GM12873 (cell line): ENCODE data around the gene ARHGAP26.

Source experiments
- TF ChIP-seq, protein P1 (sequence below): IDR thresholded peaks from 2 replicates; pipeline ENCODE4 v1.5.1; 2012; ENCODE audit warnings: low read depth, mild to moderate bottlenecking, moderate library complexity, low read length, control low read depth; ENCODE audit not compliant: insufficient read depth; ENCODE audit errors: missing control alignments

The ARHGAP26 gene

DNA sequence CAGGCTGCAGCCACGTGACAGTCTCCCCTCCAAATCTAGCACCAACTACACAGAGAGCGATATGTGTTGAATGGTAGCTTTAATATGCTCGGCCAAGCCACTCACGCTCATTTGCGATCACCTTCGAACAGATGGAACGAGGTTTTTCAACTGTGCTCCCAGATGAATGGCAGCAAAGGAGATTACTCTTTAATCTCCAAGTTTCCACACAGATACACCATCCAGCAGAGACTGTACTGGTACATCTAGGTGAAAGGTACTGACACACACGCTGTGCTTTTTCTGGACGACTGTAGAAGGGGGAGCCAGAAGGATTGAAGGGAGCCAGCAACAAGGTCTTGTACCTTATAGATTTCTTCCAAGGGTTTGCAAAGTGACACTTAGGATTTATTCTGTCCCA, 369.4 kb downstream of the ARHGAP26 start:
- TF ChIP-seq, protein P1, sequence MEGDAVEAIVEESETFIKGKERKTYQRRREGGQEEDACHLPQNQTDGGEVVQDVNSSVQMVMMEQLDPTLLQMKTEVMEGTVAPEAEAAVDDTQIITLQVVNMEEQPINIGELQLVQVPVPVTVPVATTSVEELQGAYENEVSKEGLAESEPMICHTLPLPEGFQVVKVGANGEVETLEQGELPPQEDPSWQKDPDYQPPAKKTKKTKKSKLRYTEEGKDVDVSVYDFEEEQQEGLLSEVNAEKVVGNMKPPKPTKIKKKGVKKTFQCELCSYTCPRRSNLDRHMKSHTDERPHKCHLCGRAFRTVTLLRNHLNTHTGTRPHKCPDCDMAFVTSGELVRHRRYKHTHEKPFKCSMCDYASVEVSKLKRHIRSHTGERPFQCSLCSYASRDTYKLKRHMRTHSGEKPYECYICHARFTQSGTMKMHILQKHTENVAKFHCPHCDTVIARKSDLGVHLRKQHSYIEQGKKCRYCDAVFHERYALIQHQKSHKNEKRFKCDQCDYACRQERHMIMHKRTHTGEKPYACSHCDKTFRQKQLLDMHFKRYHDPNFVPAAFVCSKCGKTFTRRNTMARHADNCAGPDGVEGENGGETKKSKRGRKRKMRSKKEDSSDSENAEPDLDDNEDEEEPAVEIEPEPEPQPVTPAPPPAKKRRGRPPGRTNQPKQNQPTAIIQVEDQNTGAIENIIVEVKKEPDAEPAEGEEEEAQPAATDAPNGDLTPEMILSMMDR = no peak

DNA sequence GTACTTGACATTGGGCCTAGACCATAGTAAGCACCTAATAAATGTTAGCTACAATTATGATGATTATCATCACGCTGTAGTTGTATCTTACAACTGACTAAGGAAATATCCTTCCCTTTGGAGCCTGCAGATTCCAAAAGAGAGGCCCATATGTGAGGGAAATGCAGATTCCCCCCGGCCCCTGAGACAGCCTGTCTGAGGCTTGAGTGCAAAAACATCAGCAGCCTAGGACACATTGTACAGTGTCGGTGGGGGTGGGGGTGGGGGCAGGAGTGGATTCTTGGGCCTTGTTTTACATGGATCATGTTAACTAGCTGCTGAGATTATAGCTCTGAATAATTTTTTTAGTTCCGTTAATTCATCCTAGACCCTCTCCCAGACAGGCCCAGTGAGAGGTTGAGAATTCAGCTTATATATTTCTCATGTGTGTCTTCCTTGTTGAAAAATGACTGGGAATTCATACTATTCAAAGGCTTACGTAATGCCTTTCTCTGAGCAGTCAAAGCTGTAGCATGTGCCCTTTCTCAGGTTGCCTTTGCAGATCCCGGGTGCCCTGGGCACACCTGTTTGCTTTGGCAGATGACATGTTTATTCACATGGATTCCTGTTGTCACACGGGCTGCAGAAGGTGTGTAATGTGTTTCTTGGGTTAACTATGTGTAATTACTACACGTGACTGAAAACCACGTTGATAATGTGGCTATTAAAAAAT, 370.5 kb downstream of the ARHGAP26 start:
- TF ChIP-seq, protein P1 = no peak

DNA sequence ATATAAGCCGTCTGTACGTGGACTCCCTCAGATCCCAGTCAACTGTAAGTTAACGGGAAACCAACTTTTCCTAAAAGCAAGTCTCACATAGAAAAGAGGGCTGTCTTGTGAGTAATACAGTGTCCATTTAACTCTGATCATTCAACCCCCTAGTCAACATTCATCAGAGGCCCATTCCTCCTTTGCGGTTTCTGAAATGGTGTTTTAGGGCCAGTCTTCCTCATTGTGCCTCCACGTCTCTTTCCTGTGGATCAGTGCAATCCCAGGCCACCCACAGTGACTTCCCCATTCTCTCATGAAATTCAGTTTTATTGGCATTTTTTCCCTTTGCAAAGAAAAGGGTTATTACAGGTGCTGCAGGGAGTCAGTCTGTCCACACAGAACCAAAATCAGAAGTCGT, 371.5 kb downstream of the ARHGAP26 start:
- TF ChIP-seq, protein P1 = no peak

DNA sequence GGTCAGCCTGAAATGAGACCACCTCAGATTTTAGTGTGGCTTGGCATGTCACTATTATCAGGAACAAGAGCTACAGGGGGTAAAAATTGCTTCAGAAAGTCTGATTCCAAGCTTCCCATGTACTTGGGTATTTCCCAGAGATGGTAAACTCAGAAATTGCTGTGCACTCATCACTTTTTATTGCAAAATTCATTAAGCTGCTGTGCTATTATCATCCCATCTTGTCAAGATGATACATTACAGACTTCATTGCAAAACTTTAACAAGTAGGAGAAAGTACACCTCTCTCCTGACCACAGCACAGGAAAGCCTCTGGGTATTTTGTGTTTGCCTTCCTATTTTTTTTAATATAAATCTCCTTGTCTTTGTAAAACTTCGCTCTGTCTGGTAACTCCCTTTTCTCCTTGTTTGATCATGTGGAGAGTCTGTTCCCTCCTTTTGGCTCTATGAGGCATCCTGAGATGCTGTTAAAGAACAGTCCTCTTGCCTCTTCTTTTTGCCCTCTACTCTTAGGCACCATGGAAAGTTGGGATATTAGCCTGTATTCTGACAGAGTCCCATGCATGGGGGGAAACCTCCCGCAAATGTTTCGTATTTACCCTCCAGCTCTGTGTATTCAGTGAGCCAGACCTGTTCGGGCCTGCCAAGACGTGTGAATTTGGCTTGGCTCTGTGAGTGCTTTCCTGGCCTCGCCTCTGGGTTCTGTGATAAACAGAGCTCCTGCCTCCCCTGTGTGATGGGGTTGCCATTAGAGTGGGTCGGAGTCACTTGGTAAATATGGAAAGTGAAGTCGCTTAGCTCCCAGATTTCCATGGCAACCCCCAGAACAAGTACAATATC, 372.6 kb downstream of the ARHGAP26 start:
- TF ChIP-seq, protein P1 = no peak

DNA sequence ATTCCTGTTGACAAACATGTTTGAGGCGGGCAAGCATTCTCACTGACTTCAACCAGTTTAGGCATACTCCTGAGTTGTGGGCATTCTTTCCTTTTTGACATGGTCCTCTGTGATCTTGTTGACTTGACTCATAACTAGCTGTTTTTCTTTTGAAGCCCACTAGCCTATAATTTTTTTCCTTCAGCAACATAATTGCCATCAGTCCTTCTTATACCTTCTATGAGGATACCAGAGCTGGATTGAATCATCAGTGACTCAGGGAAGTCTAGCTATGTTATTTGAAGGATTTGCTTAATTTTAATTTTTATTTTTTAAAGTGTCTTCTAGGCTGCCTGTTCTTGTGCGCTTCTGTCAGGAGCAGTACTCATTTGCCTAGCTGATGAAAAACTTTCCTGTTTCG, 373.8 kb downstream of the ARHGAP26 start:
- TF ChIP-seq, protein P1 = no peak

DNA sequence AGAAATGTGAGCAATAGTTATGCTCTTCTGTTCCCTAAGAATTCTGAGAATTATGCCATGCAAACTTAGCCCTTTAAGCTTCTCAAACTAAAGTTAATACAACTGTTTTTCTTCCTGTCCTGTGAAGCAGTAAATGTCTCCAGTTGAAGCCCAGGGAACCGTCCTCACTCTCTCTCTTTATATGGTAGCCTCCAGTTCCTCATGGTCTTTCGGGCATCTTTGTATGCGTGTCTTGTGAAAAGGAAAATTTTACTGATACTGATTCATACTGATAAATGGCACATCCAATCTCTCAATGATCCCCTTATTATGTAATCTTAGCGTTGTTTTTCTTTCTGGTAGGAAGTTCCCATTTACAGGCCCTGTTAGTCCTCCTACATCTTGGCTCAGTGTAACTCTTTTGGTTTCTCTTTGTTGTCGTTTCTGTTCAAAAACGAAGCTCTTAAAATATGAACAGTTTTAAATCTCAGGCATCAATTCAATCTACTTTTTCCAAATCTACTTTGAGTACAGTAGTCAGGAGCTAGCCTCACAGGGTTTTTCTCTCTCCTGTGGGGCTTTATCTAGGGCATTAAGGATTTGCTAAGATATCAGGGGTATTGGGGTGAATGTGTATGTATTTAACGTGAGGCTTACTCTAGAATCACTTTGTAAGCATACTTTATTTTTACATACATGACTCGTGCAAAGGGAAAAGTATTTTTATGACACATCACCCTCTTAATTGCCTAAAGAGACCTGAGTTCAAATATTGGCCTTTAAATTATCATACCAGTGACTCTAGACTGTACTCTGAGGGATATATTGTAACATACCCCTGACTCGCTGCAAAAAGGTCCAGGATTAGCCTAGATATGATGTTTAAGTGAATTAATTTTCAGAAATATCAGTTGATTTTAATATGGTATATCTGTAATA, 375.3 kb downstream of the ARHGAP26 start:
- TF ChIP-seq, protein P1 = no peak
